ENCODE data around the gene DCUN1D2.
"Not testable (repeated sequence)": the region's sequence is repeated elsewhere in the genome, so short reads cannot be mapped to it uniquely, and the experiment has no call there.

Gene DCUN1D2

GRCh38 chr13:113451951-113452421, 38.5 kb downstream of the DCUN1D2 start:
- DNase-seq (ENCODE audit: insufficient read length, low spot score): no peak
- no peak for FAIRE-seq
- no peak for TF ChIP-seq CTCF (IDR thresholded peaks at IDR 0.05; ENCODE audit: insufficient read depth, missing control alignments)

- DNase-seq (ENCODE audit: insufficient read length, low spot score); FAIRE-seq: not testable (repeated sequence)
- peak; percentile 33 for TF ChIP-seq CTCF (IDR thresholded peaks at IDR 0.05; ENCODE audit: insufficient read depth, missing control alignments)
Observed at GRCh38 chr13:113450861-113451620, 39.5 kb downstream of the DCUN1D2 start.

GRCh38 chr13:113450348-113450744, 40.2 kb downstream of the DCUN1D2 start:
- not testable (repeated sequence) for DNase-seq (ENCODE audit: insufficient read length, low spot score); FAIRE-seq

GRCh38 chr13:113449693-113450347, 40.7 kb downstream of the DCUN1D2 start:
- DNase-seq (ENCODE audit: insufficient read length, low spot score): no peak
- TF ChIP-seq CTCF (IDR thresholded peaks at IDR 0.05; ENCODE audit: insufficient read depth, missing control alignments): no peak
- FAIRE-seq: no peak

GRCh38 chr13:113448885-113449692, 41.4 kb downstream of the DCUN1D2 start:
- FAIRE-seq (no peak), DNase-seq (ENCODE audit: insufficient read length, low spot score) (no peak)
- no peak for TF ChIP-seq CTCF (IDR thresholded peaks at IDR 0.05; ENCODE audit: insufficient read depth, missing control alignments)

GRCh38 chr13:113448545-113448884, 42.0 kb downstream of the DCUN1D2 start:
- TF ChIP-seq CTCF (IDR thresholded peaks at IDR 0.05; ENCODE audit: insufficient read depth, missing control alignments): no peak
- FAIRE-seq: no peak
- DNase-seq (ENCODE audit: insufficient read length, low spot score): no peak

- FAIRE-seq (no peak), DNase-seq (ENCODE audit: insufficient read length, low spot score) (no peak)
- TF ChIP-seq CTCF (IDR thresholded peaks at IDR 0.05; ENCODE audit: insufficient read depth, missing control alignments): no peak
Observed at GRCh38 chr13:113447596-113447995, 42.9 kb downstream of the DCUN1D2 start.
